Cardiac muscle cell (in vitro differentiated cells and primary cell): ENCODE data around the gene ACOT8. TPM values are rescaled to one million over a fixed set of nuclear protein-coding genes. Genes with fewer than 3 reads are reported as not detected.

Experiments used
- DNase-seq, 2 donors: peaks; one replicate each; pipeline versions ENCODE4 v3.0.0 to v3.0.0-alpha.2; 2010 to 2017; ENCODE audit warnings: low read depth in 1 of 2, low spot score in 1 of 2
- H3K27ac ChIP-seq: fragments of 200-600 bp; sonication (generic); 2 replicates; pipeline ENCODE4 v1.5.1; 2016
- H3K27me3 ChIP-seq: fragments of 200-600 bp; sonication (generic); 2 replicates; pipeline ENCODE4 v1.6.0; 2016; ENCODE audit warnings: control low read depth
- H3K36me3 ChIP-seq: fragments of 200-600 bp; sonication (generic); 2 replicates; pipeline ENCODE4 v1.5.1; 2016; ENCODE audit warnings: control low read depth
- H3K4me1 ChIP-seq: fragments of 200-600 bp; sonication (generic); 2 replicates; pipeline ENCODE4 v1.8.1; 2017; ENCODE audit warnings: low read depth, mild to moderate bottlenecking, mixed run types
- H3K4me3 ChIP-seq: fragments of 200-600 bp; sonication (generic); 2 replicates; pipeline ENCODE4 v1.5.1; 2016; ENCODE audit warnings: mild to moderate bottlenecking
- H3K9me3 ChIP-seq: fragments of 200-600 bp; sonication (generic); 2 replicates; pipeline ENCODE4 v1.5.1; 2017; ENCODE audit warnings: low read depth, mild to moderate bottlenecking, control low read depth
- CTCF ChIP-seq: IDR thresholded peaks from 2 replicates; pipeline ENCODE4 v1.5.1; 2012; ENCODE audit warnings: low read depth, mild to moderate bottlenecking, low read length
- polyA plus RNA-seq: library from polyadenylated mRNA; unstranded; fragments of >200 nt; fragmentation: Nextera tagmentation; extraction: Ambion mirVana; gene quantifications from 2 replicates; pipeline ENCODE4 v1.2.1, GENCODE V29; 2016
- total RNA-seq: library from RNA; depleted of rRNA; stranded (reverse); fragments of >200 nt; gene quantifications from 2 replicates; pipeline ENCODE4 v1.2.3, GENCODE V29; 2016

The ACOT8 gene
- total and polyA plus RNA-seq, 2 experiments from 2014 or later, result 55.9 to 64.9 TPM

- no peak for DNase-seq
- H3K4me3 ChIP-seq, result no peak overlapping the region
- H3K27me3 ChIP-seq, result no peaks in the 10 kb centered on the region
- no peaks in the 10 kb centered on the region for H3K9me3 ChIP-seq
- H3K27ac ChIP-seq, result no peak overlapping the region
- no peak for TF ChIP-seq CTCF
- peaks cover 9% of the 10 kb centered on the region for H3K4me1 ChIP-seq
- peaks cover 16% of the 10 kb centered on the region for H3K36me3 ChIP-seq
Measured at GRCh38 chr20:45848421-45848820, 8.8 kb downstream of the ACOT8 start.

- no peak for TF ChIP-seq CTCF
- Histone ChIP-seq H3K4me3 (no peak overlapping the region), H3K27me3 (no peaks in the 10 kb centered on the region), H3K4me1 (no peaks in the 10 kb centered on the region), H3K27ac (no peak overlapping the region), H3K9me3 (no peaks in the 10 kb centered on the region), H3K36me3 (peaks cover 34% of the 10 kb centered on the region)
- no peak for DNase-seq
Measured at GRCh38 chr20:45845452-45845851, 11.7 kb downstream of the ACOT8 start.

GRCh38 chr20:45843506-45843905 lies 13.7 kb downstream of the ACOT8 start:
- no peak for TF ChIP-seq CTCF
- peaks cover 31% of the 10 kb centered on the region for H3K36me3 ChIP-seq
- DNase-seq, result no peak
- no peaks in the 10 kb centered on the region for H3K4me1 ChIP-seq
- no peaks in the 10 kb centered on the region for H3K27me3 ChIP-seq
- H3K9me3 ChIP-seq, result no peaks in the 10 kb centered on the region
- no peak overlapping the region for H3K4me3 ChIP-seq
- peak overlapping the region; percentile 74 for H3K27ac ChIP-seq

GRCh38 chr20:45842169-45842812 lies 14.9 kb downstream of the ACOT8 start:
- no peaks in the 10 kb centered on the region for H3K9me3 ChIP-seq
- peak in 1 of 2 donors; percentile 63 for DNase-seq
- no peak for TF ChIP-seq CTCF
- H3K27me3 ChIP-seq, result no peaks in the 10 kb centered on the region
- peaks cover under 1% of the 10 kb centered on the region for H3K4me1 ChIP-seq
- no peak overlapping the region for H3K4me3 ChIP-seq
- H3K27ac ChIP-seq, result peak overlapping the region; percentile 74
- peaks cover 31% of the 10 kb centered on the region for H3K36me3 ChIP-seq

DNA sequence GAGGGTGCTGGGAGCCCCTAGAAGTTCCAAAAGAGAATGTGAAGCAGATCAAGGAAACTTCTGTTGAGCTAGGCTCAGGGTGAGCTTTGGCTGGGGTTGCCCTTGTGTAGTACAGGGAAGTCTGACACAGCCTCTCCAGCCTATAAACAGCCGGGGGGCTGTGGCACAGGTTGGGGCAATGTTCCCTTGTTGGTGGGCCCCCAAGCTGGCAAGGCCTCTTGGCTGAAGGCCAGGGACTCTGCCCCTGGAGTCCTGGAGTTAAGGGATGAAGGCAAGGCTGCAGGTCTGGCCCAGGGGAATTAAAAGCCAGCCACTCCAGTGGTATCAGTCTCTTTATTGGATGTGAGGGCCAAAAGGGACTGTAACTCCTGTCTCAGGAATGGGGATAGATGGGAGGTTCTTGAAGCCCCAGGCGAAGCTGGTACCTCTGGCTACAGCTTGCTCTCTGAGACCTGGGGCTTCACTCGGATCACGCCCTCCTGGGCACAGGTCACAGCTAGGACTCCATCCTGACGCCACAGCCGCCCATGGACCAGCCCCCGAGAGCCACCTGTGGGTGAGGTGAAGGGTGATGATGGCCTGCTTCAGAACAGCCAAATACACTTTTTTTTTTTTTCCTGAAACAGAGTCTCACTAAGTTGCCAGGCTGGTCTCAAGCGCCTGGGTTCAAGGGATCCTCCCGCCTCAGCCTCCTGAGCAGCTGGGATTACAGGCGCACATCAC lies 15.6 kb downstream of the ACOT8 start:
- Histone ChIP-seq H3K4me3 (no peak overlapping the region), H3K36me3 (peaks cover 31% of the 10 kb centered on the region), H3K4me1 (peaks cover 8% of the 10 kb centered on the region), H3K27me3 (no peaks in the 10 kb centered on the region), H3K27ac (peak overlapping the region; percentile 66), H3K9me3 (no peaks in the 10 kb centered on the region)
- no peak for TF ChIP-seq CTCF
- DNase-seq, result no peak
